Measurements from ENCODE around the gene RHEX. TPM values are rescaled to one million over a fixed set of nuclear protein-coding genes. Genes with fewer than 3 reads are reported as not detected.

Gene RHEX
- total and polyA plus RNA-seq, 4 donors, result 0.12 to 0.59 (median 0.55) TPM; not detected in 1

DNA sequence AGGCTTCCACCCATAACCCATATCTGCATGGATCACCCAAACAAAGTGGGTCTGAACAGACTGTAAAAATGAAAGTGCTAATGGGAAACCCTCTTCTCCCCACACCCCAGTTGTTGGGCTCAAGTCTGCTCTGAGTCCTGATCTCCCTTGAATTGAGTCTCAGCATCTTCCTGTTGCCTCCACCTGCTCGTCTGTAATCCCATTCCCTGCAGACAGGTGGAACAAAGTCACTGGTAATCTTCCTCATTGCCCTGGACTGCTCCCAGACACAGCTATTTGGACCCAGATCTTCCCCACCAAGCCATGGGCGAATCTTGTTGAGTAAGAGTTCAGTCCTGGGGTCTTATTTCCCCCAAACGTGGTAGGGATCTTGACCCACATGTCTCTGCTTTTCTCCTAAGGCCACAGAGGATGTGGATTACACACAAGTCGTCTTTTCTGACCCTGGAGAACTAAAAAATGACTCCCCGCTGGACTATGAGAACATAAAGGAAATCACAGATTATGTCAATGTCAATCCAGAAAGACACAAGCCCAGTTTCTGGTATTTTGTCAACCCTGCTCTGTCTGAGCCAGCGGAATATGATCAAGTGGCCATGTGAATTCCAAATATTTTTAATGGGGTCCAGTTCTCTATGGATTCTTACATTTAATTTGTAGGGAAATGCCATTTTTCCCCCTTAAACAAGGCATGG is 48.5 kb downstream of the RHEX start:
- Histone ChIP-seq H3K4me3 (ENCODE audit: low read depth, low read length) (no peak overlapping the region), H3K9me3 (ENCODE audit: control insufficient read depth, insufficient read depth, low read length) (no peaks in the 10 kb centered on the region), H3K36me3 (ENCODE audit: control insufficient read depth, insufficient read depth, low read length) (no peaks in the 10 kb centered on the region), H3K27ac (ENCODE audit: low read depth, low read length) (no peak overlapping the region), H3K4me1 (ENCODE audit: control insufficient read depth, insufficient read depth, low read length) (no peaks in the 10 kb centered on the region), H3K27me3 (ENCODE audit: control insufficient read depth, insufficient read depth, low read length) (no peaks in the 10 kb centered on the region)
- DNase-seq (ENCODE audit: low read depth in 4 of 6, low spot score in 6 of 6), result no peak
- WGBS (ENCODE audit: insufficient coverage), result 86% methylated on average over 4 of the region's 6 CpGs

GRCh38 chr1:206102292-206102936 is 49.4 kb downstream of the RHEX start:
- H3K27ac ChIP-seq (ENCODE audit: low read depth, low read length), result no peak overlapping the region
- no peaks in the 10 kb centered on the region for H3K9me3 ChIP-seq (ENCODE audit: control insufficient read depth, insufficient read depth, low read length)
- H3K4me1 ChIP-seq (ENCODE audit: control insufficient read depth, insufficient read depth, low read length), result no peaks in the 10 kb centered on the region
- H3K4me3 ChIP-seq (ENCODE audit: low read depth, low read length), result no peak overlapping the region
- no peaks in the 10 kb centered on the region for H3K36me3 ChIP-seq (ENCODE audit: control insufficient read depth, insufficient read depth, low read length)
- no peak for DNase-seq (ENCODE audit: low read depth in 4 of 6, low spot score in 6 of 6)
- no peaks in the 10 kb centered on the region for H3K27me3 ChIP-seq (ENCODE audit: control insufficient read depth, insufficient read depth, low read length)

DNA sequence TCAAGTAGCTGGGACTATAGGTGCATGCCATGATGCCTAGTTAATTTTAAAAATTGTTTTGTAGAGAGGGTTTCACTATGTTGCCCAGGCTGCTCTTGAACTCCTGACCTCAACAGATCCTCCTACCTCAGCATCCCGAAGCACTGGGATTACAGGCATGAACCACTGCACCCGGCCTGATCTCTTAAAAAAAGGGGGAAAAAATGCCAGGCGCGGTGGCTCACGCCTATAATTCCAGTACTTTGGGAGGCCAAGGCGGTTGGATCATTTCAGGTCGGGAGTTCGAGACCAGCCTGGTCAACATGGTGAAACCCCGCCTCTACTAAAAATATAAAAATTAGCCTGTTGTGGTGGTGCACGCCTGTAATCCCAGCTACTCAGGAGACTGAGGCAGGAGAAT is 51.0 kb downstream of the RHEX start:
- no peak for DNase-seq (ENCODE audit: low read depth in 4 of 6, low spot score in 6 of 6)
- no peaks in the 10 kb centered on the region for H3K9me3 ChIP-seq (ENCODE audit: control insufficient read depth, insufficient read depth, low read length)
- 100% methylated on average over 1 of the region's 10 CpGs for WGBS (ENCODE audit: insufficient coverage)
- no peak overlapping the region for H3K4me3 ChIP-seq (ENCODE audit: low read depth, low read length)
- H3K36me3 ChIP-seq (ENCODE audit: control insufficient read depth, insufficient read depth, low read length), result no peaks in the 10 kb centered on the region
- no peaks in the 10 kb centered on the region for H3K4me1 ChIP-seq (ENCODE audit: control insufficient read depth, insufficient read depth, low read length)
- H3K27ac ChIP-seq (ENCODE audit: low read depth, low read length), result no peak overlapping the region
- H3K27me3 ChIP-seq (ENCODE audit: control insufficient read depth, insufficient read depth, low read length), result no peaks in the 10 kb centered on the region

DNA sequence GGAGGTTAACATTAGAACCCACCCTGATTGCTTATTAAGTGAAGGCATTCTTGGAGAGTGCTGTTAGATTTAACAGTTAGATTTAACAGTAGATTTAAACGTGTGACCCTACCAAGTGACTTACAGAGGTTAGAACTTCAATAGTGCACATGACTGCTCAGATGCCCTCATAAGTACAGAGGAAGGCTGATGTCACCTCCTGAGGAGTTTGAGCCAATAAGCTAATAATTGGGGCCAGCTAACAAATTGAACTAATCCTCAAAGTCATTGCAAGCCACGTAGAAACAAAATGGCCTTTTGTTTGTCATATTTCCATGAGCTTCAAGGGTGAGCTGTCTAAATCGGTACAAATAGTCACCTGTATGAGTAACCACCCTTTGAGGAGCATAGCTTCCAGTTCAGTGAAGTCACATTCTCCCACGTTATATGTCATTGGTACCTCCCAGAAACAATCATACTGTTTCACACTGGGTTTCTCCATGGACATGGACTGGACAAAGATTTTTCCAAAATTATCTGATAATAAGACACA is 52.6 kb downstream of the RHEX start:
- 78% methylated on average over 2 of the region's 4 CpGs for WGBS (ENCODE audit: insufficient coverage)
- Histone ChIP-seq H3K27ac (ENCODE audit: low read depth, low read length) (no peak overlapping the region), H3K4me3 (ENCODE audit: low read depth, low read length) (no peak overlapping the region), H3K27me3 (ENCODE audit: control insufficient read depth, insufficient read depth, low read length) (no peaks in the 10 kb centered on the region), H3K4me1 (ENCODE audit: control insufficient read depth, insufficient read depth, low read length) (no peaks in the 10 kb centered on the region), H3K36me3 (ENCODE audit: control insufficient read depth, insufficient read depth, low read length) (no peaks in the 10 kb centered on the region), H3K9me3 (ENCODE audit: control insufficient read depth, insufficient read depth, low read length) (no peaks in the 10 kb centered on the region)
- no peak for DNase-seq (ENCODE audit: low read depth in 4 of 6, low spot score in 6 of 6)

DNA sequence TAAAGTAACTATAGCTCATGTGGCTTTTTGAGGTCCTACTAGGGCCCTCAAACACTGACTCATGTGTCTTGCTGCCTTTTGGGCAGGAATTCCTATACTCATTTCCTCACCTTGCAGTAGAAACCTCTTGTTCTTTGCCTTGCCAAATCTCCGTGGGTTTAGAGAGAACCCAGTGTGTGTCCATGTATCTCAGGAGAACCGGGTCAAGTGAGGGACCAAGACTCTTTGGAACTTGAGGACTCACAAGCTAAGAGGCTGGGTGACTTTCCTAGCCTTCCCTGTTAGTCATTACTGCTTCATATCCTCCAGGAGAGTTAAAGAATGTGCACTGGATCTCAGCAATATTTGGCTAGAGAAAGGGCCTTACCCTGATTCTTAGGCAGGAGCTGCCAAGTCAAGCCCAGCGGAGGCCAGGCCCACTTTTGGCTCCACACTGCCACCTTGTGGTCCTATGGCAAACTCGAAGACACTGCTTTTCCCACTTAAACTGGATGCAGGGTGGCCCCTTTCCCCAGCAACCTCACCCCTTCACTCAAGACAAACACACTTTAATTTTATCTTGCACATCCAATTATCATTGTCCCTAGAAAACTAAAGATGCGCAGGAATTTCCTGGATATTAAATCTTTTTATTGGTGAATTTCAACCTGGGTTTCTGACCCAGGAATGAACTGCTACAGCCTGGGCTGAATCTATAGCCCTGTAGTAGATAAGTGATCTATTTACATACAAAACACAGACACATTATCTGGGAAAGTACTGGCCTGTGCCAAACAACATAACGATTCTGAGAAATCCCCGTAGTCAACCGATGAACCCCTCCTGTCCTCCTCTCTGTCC is 53.6 kb downstream of the RHEX start:
- H3K4me1 ChIP-seq (ENCODE audit: control insufficient read depth, insufficient read depth, low read length), result no peaks in the 10 kb centered on the region
- 44% methylated on average over 7 of the region's 8 CpGs for WGBS (ENCODE audit: insufficient coverage)
- no peaks in the 10 kb centered on the region for H3K27me3 ChIP-seq (ENCODE audit: control insufficient read depth, insufficient read depth, low read length)
- H3K9me3 ChIP-seq (ENCODE audit: control insufficient read depth, insufficient read depth, low read length), result no peaks in the 10 kb centered on the region
- DNase-seq (ENCODE audit: low read depth in 4 of 6, low spot score in 6 of 6), result peak; percentile 47 to 91 (median 62)
- no peaks in the 10 kb centered on the region for H3K36me3 ChIP-seq (ENCODE audit: control insufficient read depth, insufficient read depth, low read length)
- H3K27ac ChIP-seq (ENCODE audit: low read depth, low read length), result no peak overlapping the region
- H3K4me3 ChIP-seq (ENCODE audit: low read depth, low read length), result no peak overlapping the region

GRCh38 chr1:206107168-206107544 is 54.2 kb downstream of the RHEX start:
- 74% methylated on average over 7 of the region's 7 CpGs for WGBS (ENCODE audit: insufficient coverage)
- H3K4me3 ChIP-seq (ENCODE audit: low read depth, low read length), result no peak overlapping the region
- H3K36me3 ChIP-seq (ENCODE audit: control insufficient read depth, insufficient read depth, low read length), result no peaks in the 10 kb centered on the region
- no peak for DNase-seq (ENCODE audit: low read depth in 4 of 6, low spot score in 6 of 6)
- no peaks in the 10 kb centered on the region for H3K27me3 ChIP-seq (ENCODE audit: control insufficient read depth, insufficient read depth, low read length)
- H3K27ac ChIP-seq (ENCODE audit: low read depth, low read length), result no peak overlapping the region
- no peaks in the 10 kb centered on the region for H3K4me1 ChIP-seq (ENCODE audit: control insufficient read depth, insufficient read depth, low read length)
- no peaks in the 10 kb centered on the region for H3K9me3 ChIP-seq (ENCODE audit: control insufficient read depth, insufficient read depth, low read length)

GRCh38 chr1:206108635-206109034 is 55.7 kb downstream of the RHEX start:
- H3K4me1 ChIP-seq (ENCODE audit: control insufficient read depth, insufficient read depth, low read length), result no peaks in the 10 kb centered on the region
- no peak overlapping the region for H3K27ac ChIP-seq (ENCODE audit: low read depth, low read length)
- 86% methylated on average over 1 of the region's 2 CpGs for WGBS (ENCODE audit: insufficient coverage)
- H3K27me3 ChIP-seq (ENCODE audit: control insufficient read depth, insufficient read depth, low read length), result no peaks in the 10 kb centered on the region
- no peaks in the 10 kb centered on the region for H3K36me3 ChIP-seq (ENCODE audit: control insufficient read depth, insufficient read depth, low read length)
- no peaks in the 10 kb centered on the region for H3K9me3 ChIP-seq (ENCODE audit: control insufficient read depth, insufficient read depth, low read length)
- no peak for DNase-seq (ENCODE audit: low read depth in 4 of 6, low spot score in 6 of 6)
- H3K4me3 ChIP-seq (ENCODE audit: low read depth, low read length), result no peak overlapping the region

GRCh38 chr1:206109718-206110117 is 56.7 kb downstream of the RHEX start:
- Histone ChIP-seq H3K4me1 (ENCODE audit: control insufficient read depth, insufficient read depth, low read length) (no peaks in the 10 kb centered on the region), H3K4me3 (ENCODE audit: low read depth, low read length) (no peak overlapping the region), H3K27ac (ENCODE audit: low read depth, low read length) (no peak overlapping the region), H3K9me3 (ENCODE audit: control insufficient read depth, insufficient read depth, low read length) (no peaks in the 10 kb centered on the region), H3K27me3 (ENCODE audit: control insufficient read depth, insufficient read depth, low read length) (no peaks in the 10 kb centered on the region), H3K36me3 (ENCODE audit: control insufficient read depth, insufficient read depth, low read length) (no peaks in the 10 kb centered on the region)
- WGBS (ENCODE audit: insufficient coverage), result 87% methylated on average over 4 of the region's 4 CpGs
- DNase-seq (ENCODE audit: low read depth in 4 of 6, low spot score in 6 of 6), result no peak

DNA sequence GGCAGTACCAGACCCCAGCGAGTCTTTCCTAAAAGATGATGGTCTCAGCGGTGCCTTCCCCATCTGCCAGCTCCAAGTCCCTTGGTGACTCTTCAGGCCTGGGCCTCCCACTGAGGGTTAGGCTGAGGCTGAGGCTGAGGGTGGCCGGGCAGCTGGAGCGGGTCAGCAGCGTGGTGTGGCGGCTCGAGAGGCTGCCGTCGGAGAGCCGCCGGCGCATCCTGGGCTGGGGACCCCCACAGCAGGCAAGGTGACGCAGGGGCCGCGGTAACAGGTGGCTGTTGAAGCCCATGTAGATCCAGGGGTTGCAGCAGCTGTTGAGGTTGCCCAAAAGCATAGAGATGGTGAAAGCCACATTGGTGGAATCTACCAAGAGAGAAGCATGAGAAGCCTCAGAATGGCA is 57.2 kb downstream of the RHEX start:
- H3K27me3 ChIP-seq (ENCODE audit: control insufficient read depth, insufficient read depth, low read length), result no peaks in the 10 kb centered on the region
- H3K4me3 ChIP-seq (ENCODE audit: low read depth, low read length), result no peak overlapping the region
- no peak overlapping the region for H3K27ac ChIP-seq (ENCODE audit: low read depth, low read length)
- no peaks in the 10 kb centered on the region for H3K36me3 ChIP-seq (ENCODE audit: control insufficient read depth, insufficient read depth, low read length)
- DNase-seq (ENCODE audit: low read depth in 4 of 6, low spot score in 6 of 6), result no peak
- no peaks in the 10 kb centered on the region for H3K4me1 ChIP-seq (ENCODE audit: control insufficient read depth, insufficient read depth, low read length)
- 94% methylated on average over 15 of the region's 15 CpGs for WGBS (ENCODE audit: insufficient coverage)
- no peaks in the 10 kb centered on the region for H3K9me3 ChIP-seq (ENCODE audit: control insufficient read depth, insufficient read depth, low read length)

All from spinal cord (tissue), 10 donors.